Tongue (tissue), 2 donors: ENCODE measurements around the gene DNASE2B. TPM values are rescaled to one million over a fixed set of nuclear protein-coding genes. Genes with fewer than 3 reads are reported as not detected.
A peak's percentile ranks its signal among the peaks of the same experiment; 100 is the strongest.

Experiments used
- DNase-seq: peaks from one replicate; pipeline ENCODE4 v3.0.0-alpha.2; 2015
- total RNA-seq: library from RNA; depleted of rRNA; stranded (reverse); fragments of >200 nt; gene quantifications from one replicate; pipeline ENCODE4 v1.2.3, GENCODE V29; 2014

The DNASE2B gene, protein sequence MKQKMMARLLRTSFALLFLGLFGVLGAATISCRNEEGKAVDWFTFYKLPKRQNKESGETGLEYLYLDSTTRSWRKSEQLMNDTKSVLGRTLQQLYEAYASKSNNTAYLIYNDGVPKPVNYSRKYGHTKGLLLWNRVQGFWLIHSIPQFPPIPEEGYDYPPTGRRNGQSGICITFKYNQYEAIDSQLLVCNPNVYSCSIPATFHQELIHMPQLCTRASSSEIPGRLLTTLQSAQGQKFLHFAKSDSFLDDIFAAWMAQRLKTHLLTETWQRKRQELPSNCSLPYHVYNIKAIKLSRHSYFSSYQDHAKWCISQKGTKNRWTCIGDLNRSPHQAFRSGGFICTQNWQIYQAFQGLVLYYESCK
- 2.1 TPM for total RNA-seq

- DNase-seq: no peak
Observed at GRCh38 chr1:84398175-84399155, at the start of gene DNASE2B. TSS of gene DNASE2B (plus strand) at chr1:84398484. CDS start at chr1:84398565, 81 bp downstream.

- DNase-seq: no peak
Observed at GRCh38 chr1:84348759-84349158, 49.5 kb upstream of the DNASE2B start.

GRCh38 chr1:84350104-84350503 is 48.2 kb upstream of the DNASE2B start:
- DNase-seq: no peak

- DNase-seq: no peak
Observed at GRCh38 chr1:84350550-84350949, 47.7 kb upstream of the DNASE2B start.

DNA sequence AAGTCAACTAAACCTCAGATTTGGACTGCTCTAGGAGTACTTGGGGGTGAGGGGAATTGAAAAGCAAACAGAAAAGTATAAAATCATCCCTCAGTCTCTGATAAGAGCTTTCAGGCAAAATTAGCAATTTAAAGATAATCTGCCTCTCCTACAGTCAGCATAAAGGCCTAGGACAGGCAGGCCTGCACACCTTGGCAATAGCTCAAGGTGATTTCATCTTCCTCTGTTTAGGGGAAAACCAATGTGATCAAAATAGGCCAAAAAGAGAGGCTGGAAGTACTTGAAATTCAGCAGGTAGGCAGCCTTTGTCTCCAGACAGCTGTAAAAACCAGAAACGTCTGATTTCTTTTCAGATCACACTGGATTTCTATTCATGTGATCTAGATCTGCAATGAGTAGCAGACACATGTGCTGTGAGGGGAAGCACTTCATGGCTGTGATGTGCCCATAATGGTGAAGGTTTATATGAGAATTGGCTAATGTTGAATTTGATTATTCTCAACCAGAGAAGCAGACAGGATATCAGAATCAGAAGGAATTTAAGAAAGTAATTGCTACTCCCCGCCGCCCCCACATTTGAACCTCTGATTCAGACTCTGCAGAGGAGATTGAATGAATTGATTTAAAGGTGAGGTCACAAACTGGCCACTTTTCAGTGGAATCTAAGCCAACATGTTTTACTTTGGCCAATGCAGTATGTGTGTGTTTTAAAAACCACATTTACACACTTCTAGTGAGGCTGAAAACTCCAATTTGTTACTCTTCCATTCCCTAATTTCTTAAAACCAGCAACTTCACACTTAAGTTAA is 45.8 kb upstream of the DNASE2B start:
- DNase-seq: peak; percentile 12

- peak; percentile 11 for DNase-seq
Observed at GRCh38 chr1:84353695-84354094, 44.6 kb upstream of the DNASE2B start.

GRCh38 chr1:84355556-84355955 is 42.7 kb upstream of the DNASE2B start:
- DNase-seq: no peak

- DNase-seq: no peak
Observed at GRCh38 chr1:84356881-84357280, 41.4 kb upstream of the DNASE2B start.

- DNase-seq: no peak
Observed at GRCh38 chr1:84358695-84359094, 39.6 kb upstream of the DNASE2B start.

- no peak for DNase-seq
Observed at GRCh38 chr1:84360316-84360715, 38.0 kb upstream of the DNASE2B start.

DNA sequence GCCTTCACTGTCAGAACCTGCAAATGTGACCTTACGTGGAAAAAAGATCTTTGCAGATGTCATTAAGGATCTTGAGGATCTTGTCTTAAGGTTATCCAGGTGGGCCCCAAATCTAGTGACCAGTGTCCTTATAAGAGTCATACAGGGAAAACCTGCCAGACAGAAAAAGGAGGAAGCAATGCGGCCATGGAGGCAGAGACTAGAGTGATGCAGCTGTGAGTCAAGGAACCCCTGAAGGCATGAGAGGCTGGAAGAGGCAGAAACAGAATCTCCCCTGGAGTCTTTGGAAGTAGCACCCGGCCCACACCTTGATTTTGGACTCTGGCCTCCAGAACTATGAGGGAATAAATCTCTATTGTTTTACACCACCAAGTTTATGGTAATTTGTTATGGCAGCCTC is 36.5 kb upstream of the DNASE2B start:
- no peak for DNase-seq

DNA sequence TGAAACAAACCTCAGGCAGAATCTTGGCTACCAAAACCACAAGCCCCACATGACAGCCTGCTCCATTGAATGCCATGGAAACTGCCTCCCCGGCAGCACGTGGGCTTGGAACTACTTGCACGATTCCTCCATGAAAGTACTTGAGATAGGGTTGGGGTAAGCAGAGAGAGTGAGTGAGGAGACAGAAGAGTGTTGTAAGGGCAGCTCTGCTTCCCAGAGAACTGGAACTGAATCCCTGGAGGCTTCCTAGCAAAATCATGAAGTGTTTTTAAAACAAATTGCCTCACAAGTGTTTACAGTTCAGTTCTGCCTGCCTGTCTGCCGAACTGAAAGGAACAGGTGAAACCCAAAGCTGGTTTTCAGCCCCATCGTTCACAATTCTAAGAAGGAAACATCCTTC is 35.3 kb upstream of the DNASE2B start:
- no peak for DNase-seq

DNA sequence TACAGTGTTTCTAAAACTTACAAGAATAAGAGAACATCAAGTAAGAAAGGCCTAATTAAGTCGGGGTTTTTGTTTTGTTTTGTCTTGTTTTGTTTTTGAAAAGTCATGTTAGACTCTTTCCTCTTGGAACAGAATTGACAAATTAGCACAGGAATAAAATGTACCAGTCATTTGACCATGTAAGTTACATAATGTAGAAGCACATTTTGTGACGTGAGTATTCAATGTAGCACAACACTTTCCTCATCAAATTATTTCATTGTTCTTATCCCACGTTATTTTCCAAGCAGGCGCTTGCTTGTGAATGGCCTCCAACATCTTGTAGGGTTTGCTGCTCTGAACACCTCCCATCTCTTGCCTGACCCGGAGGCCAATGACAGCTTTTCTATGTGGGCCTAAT is 34.7 kb upstream of the DNASE2B start:
- no peak for DNase-seq

GRCh38 chr1:84365225-84366221 is 32.8 kb upstream of the DNASE2B start:
- DNase-seq: no peak

GRCh38 chr1:84366786-84367185 is 31.5 kb upstream of the DNASE2B start:
- DNase-seq: no peak

DNA sequence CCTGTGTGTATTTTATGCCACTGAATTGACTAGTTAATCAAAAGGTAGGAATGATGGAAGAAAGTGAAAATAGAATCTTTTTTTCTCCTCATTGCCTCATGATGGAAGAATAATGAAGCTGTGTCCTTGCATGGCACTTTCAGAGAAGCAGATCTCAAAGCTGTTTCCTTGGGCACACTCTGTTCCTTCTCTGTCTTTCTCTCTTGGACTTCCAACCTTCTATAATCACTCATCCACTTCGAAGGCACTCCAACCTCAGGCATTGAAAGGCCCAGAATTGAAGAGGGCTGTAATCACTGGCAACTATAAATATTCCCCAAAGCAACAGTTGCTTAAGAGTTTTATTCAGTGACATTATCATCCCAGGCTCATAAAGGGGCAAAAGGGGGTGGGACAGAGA is 31.1 kb upstream of the DNASE2B start:
- no peak for DNase-seq

DNA sequence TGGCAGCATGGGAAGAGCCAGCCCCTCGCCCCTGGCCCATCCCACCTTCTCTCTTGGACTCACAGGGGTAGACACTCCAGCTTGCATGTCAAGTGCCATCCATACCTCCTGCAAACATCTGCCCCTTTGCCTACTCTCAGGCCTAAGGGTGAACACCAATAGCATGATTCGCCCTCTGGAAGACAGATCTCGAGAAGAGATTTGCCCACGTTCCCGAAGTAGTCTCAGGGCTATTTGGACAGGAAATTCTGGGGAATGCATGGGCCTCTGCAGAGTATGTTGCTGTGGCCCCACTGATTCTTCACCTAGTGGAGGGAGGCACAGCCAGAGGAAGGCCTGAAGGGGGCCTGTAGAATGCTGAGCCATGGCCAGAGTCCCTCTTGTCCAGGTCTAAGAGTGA is 29.8 kb upstream of the DNASE2B start:
- DNase-seq: no peak

DNA sequence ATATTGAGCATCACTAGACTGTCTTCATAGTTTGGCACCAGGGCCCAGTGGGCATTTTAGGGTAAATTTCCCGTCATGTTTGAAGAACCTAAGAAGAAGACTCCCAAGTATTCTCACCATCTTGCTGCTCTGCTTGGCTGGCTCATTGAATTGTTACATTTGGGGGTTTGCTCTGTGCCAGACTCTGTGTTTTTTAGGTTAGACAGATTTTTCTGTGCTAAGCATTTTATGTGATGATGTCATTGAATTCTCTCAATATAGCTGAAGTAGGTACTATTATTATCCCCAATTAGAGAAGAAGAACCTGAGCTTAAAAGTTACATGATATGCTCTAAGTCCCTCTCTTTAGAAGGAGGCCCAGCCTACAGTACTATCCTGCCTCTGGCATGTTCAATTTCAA is 28.0 kb upstream of the DNASE2B start:
- no peak for DNase-seq

DNA sequence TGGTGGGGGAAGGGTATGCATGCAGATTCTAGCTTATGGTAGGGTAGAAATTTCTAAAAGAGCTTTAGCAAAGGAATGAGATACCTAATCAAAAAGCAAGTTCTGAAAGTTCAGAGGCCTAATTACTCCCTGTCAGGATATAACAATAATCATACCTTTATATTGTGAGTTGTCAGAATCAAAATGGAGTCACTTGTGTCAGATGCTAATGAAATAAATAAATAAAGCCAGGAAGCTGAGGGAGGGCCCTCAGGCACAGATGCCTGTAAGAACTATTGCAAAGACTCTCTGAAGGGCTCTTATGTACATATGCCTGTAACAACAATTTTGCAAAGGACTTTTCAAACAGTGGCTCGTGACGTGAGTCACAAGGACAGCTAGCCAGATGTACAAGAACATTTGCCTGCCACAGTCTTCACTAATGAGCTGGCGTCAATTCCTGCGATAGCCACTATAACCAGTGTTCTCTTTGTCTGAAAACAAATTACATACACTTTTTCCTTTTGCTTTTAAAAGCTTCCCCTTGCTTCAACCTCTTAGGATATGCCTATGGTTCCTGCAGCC is 27.4 kb upstream of the DNASE2B start:
- no peak for DNase-seq

DNA sequence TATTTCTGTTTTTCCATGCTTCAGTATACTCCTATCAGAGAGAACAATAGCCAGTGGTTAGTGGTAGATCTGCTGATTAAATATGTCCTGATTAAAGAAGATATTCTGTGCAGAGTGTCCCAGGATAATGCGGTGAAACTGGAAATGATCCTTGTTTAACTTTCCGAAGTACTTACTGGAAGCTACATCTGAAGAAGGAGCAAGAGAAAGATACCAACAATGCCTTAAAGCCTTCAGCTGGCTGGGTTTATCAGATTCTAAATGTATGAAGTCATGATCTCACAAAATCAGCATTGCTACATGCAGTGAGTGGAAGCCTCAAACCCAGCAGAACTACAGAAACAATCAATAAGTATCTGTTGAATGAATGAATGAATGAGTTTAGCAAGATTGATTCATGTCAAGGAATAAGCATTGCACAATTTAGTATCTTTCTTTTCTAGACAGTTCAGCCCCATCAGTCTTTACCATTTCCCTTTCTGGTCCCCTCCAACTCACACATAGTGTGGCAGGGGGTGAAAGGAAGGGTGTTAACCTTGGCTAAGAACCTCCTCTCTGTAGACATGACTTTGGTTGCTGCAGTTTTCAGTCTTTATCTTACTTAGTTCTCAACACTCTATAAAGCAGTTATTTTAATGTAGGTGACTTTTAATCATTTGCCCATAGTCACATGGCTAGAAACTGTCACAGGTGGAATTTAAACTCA is 24.7 kb upstream of the DNASE2B start:
- DNase-seq: no peak
